GM19240 (cell line): ENCODE measurements around the gene FANK1.
"Not testable (repeated sequence)": the region's sequence is repeated elsewhere in the genome, so short reads cannot be mapped to it uniquely, and the experiment has no call there.

Source experiments
- DNase-seq: peaks from one replicate; pipeline ENCODE4 v3.0.0; 2011; ENCODE audit warnings: low spot score; ENCODE audit not compliant: insufficient read length

FANK1 gene

GRCh38 chr10:125886914-125887512, 9.4 kb upstream of the FANK1 start:
- no peak for DNase-seq

DNA sequence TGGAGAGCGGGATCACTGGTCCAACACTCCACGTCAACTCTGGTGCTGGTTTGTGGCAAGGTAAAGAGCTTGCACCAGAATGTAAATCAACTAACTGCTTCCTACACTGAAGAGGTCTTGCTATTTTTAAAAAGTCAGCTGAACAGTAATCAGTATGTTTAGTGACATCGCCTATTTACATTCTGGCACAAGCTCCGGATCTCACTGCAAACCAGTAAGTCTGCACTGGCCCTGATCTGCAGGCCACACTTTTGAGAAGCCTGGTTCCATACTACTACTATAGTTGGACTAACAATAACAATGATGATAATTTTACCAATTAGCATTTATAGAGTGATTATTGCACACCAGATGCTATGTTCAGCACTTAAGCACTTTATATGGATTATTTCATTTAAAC, 6.9 kb upstream of the FANK1 start:
- not testable (repeated sequence) for DNase-seq

- DNase-seq = not testable (repeated sequence)
Observed at GRCh38 chr10:125892402-125892801, 4.0 kb upstream of the FANK1 start.

DNA sequence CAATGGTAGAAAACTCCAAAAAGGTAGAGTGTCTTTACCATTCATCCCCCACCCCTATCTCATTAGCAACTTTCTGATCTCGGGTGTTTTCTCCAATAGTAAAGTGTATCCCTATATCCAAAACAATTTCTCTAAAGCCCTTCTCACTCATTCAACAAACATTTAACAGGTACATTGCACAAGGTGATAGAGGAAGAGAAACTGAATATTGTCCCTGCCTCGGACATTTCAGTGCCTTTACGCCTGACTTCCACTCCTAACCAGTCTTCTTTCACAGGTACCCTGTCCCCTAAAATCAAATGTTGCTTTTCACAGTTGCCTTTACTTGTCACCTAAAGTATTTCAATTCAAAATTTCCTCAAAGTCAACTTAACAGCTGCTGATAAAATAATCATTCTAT, 2.2 kb upstream of the FANK1 start:
- DNase-seq = not testable (repeated sequence)

DNA sequence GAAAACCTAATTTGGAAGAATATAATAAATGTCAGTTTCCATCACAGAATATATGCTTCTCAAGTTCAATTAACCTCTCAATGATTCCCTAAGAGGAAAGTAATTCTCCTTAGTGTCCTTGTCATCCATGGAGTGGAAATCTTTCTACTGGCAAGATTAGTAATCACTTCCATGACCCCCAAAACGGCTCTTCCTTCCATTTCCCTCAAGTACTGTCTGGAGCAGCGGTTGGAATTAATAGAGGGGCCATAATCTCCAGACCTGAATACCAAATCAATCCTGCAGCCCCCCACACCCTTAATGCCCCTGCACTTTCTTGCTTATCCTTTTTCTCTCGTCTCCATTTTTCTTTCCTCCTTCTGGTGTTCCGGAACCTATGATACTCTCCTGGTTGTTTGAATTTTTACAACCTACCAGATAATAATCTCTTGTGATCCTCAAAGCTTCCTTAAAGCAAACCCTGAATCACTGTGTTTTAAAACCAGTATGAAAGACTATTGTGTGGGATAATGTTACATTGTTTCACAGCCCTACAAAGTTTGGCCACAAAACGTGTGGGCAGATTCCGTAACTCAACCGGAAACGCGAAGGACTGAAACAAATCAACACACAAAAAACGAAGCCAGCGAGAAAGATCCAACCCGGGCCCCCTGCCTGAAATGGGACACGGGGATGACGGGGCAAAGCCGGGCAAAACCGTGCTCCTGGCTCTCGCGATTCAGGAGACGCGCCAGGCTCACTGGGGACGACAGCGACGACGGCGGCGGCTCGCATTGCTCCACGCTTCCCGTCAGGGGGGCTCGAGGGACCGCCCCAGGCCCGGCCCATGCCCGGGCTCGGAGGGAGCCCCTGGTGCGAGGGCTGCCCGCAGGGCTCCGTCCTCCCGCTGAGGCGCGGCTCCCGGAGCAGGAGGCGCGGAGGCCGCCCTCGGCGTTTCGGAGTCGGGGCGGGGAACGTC, 955 bp upstream of the FANK1 start:
- not testable (repeated sequence) for DNase-seq

DNA sequence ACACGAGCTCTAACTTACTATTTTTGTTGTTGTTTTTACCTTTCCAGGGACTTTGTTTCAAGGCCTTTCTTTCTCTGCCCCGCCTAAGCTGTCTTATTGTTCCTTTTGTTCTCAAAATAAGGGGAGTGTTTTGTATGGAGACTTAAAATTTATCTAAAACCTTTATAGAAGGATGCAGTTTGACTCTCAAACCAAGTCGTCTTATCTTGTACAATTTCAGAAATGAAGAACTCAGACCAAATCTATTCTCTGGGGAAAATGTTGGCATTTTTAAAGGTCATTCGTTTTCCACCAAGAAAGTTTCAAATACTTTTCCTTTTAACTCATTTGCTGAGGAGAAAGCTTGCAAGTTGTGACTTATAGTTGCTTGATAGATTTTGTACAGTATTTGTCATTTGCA, 953 bp downstream of the FANK1 start:
- DNase-seq = not testable (repeated sequence)

DNA sequence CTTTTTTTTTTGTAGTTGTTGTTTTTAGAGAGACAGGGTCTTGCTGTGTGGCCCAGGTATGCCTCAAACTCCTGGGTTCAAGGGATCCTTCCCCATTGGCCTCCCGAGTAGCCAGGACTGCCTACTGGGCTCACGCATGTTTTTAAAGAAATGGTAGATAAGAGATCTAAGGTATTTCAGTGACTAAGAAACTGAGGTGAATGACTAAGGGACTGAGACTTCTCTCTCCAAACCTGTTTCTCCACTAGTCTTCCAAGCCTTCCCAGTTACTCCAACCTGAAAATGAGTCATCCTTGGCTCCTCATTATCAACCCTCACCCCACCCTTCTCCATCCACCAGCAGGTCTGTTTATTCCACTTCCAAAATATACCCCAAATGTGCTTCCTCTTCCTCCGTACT, 4.6 kb downstream of the FANK1 start:
- not testable (repeated sequence) for DNase-seq

- not testable (repeated sequence) for DNase-seq
Observed at GRCh38 chr10:125903135-125903640, 6.8 kb downstream of the FANK1 start.

- not testable (repeated sequence) for DNase-seq
Observed at GRCh38 chr10:125905069-125905994, 9.0 kb downstream of the FANK1 start.

DNA sequence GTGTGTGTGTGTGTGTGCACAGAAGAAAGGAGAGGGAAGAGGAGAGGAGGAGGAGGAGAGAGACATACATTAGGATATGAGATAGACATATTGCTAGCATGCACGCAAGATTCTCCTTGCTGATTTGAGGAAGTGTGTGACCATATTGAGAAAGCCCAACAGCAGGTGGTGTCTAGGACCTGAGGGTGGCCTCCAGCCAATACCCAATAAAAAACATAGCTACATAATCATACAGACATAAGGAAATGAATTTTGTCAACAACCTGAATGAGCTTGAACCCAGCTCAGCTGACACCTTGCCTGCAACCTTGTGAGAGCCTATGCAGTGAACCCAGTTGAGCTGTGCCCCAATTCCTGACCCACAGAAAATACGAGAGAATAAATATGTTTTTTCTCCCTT, 11.2 kb downstream of the FANK1 start:
- DNase-seq = not testable (repeated sequence)

GRCh38 chr10:125908813-125909212, 12.4 kb downstream of the FANK1 start:
- DNase-seq = not testable (repeated sequence)

GRCh38 chr10:125909491-125909890, 13.1 kb downstream of the FANK1 start:
- DNase-seq = not testable (repeated sequence)

DNA sequence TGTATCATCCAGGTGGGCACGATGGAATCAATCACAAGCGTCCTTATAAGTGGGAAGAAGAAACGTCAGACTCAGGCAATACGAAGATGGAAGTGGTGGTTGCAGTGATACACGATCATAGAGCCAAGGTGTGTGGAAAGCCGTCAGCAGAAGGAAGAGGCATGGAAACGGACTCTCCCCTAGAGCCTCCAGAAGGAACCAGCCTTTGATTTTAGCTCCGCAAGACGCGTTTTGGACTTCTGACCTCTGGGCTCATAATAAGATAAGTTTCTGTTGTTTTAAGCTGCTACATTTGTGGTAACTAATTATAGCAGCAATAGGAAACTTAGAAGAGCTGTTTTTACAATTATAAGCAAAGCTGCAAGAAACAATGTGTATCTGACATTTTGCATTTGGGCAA, 14.8 kb downstream of the FANK1 start:
- DNase-seq = no peak

GRCh38 chr10:125911990-125912389, 15.6 kb downstream of the FANK1 start:
- DNase-seq = no peak

- DNase-seq = not testable (repeated sequence)
Observed at GRCh38 chr10:125913277-125913676, 16.9 kb downstream of the FANK1 start.

DNA sequence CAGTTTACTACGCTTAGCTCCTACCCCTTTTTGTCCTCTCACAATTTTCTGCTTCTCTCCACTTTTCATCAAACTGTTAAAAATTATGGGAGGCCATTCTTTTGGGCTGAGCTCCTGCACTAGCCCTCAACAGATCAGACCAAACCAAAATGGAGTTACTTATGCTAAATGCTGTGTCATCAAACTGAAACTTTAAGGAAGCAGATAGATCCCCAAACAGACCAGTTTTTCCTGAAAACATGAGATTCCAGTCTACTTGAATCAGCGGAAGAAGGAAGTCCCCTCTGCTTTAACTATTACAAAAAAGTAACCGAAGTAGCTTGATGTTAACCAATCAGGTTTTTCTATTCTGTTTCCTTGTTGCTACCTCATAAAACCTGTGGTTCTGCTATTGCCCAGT, 20.6 kb downstream of the FANK1 start:
- no peak for DNase-seq

GRCh38 chr10:125917704-125918361, 21.5 kb downstream of the FANK1 start:
- not testable (repeated sequence) for DNase-seq

GRCh38 chr10:125921643-125922306, 25.4 kb downstream of the FANK1 start:
- DNase-seq = not testable (repeated sequence)

GRCh38 chr10:125925262-125925834, 29.0 kb downstream of the FANK1 start:
- DNase-seq = no peak

GRCh38 chr10:125926247-125926646, 29.9 kb downstream of the FANK1 start:
- no peak for DNase-seq
